GM12874 (cell line): ENCODE data around the gene BRIP1.

Source experiments
- TF ChIP-seq, protein P1 (sequence below): IDR thresholded peaks from 2 replicates; pipeline ENCODE4 v1.5.1; 2011; ENCODE audit warnings: low read depth, mild to moderate bottlenecking, control low read depth, low read length, moderate library complexity; ENCODE audit not compliant: insufficient read depth

The BRIP1 gene

DNA sequence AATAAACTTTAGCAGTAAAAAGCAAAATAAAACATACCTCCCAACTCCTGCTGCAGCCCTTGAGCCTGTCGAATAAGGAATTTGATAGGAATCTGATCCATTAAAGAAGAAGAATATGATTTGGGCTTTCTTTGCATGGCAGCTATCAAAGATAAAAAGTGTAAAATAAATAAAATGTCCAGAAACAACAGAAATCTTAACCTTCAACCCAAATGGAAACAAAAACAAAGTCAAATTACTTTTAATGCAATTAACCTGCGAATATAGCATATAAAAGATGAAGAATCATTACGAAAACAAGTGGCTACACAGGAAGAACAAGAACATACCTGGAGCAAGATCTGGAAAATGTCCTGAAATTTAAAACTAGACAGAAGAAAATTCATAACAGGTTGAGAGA lies 21.5 kb upstream of the BRIP1 start:
- TF ChIP-seq, protein P1, sequence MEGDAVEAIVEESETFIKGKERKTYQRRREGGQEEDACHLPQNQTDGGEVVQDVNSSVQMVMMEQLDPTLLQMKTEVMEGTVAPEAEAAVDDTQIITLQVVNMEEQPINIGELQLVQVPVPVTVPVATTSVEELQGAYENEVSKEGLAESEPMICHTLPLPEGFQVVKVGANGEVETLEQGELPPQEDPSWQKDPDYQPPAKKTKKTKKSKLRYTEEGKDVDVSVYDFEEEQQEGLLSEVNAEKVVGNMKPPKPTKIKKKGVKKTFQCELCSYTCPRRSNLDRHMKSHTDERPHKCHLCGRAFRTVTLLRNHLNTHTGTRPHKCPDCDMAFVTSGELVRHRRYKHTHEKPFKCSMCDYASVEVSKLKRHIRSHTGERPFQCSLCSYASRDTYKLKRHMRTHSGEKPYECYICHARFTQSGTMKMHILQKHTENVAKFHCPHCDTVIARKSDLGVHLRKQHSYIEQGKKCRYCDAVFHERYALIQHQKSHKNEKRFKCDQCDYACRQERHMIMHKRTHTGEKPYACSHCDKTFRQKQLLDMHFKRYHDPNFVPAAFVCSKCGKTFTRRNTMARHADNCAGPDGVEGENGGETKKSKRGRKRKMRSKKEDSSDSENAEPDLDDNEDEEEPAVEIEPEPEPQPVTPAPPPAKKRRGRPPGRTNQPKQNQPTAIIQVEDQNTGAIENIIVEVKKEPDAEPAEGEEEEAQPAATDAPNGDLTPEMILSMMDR = no peak

DNA sequence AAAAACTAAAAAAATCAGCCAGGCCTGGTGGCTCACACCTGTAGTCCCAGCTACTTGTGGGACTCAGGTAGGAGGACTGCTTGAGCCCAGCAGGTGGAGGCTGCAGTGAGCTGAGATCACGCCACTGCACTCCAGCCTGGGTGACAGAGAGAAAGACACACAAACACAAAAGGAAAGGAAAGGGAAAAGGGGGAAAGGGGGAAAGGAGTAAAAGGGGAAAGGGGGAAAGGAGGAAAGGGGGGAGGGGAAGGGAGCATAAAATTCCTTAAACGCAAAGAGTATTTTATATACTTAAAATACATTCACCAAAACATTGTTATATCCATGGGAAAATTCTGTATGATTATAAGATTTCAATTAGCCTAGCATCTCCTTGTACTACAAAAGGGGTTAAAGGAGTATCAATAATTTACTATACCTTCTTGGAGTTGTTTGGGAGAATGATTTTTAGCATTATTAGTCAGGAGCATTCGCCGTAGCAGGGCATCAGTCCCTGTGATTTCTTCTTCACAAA lies 17.3 kb upstream of the BRIP1 start:
- TF ChIP-seq, protein P1 = no peak

DNA sequence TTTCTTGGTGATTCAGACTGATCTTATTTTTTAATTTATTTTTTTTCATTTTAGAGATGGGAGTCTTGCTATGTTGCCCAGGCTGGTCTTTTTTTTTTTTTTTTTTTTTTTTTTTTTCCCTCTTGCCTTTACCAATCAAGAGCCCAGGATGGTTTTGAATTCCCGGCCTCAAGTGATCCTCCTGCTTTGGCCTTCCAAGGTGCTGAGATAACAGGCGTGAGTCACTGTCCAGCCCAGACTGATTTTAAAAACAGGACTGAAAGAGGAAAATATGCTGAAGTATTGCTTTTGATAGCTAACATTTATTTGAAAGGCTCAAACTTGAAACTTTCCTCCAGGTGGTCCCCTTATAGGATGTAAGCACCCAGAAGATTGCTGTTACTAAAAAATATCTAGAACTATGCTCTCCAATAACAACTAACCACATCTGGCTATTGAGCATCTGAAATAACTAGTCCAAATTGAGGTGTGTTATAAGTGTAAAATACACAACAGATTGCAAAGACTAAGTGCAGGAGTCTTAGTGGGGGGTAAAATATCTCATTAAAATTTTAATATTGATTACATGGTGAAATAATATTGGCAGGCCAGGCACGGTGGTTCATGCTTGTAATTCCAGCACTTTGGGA lies 15.8 kb upstream of the BRIP1 start:
- TF ChIP-seq, protein P1 = no peak

DNA sequence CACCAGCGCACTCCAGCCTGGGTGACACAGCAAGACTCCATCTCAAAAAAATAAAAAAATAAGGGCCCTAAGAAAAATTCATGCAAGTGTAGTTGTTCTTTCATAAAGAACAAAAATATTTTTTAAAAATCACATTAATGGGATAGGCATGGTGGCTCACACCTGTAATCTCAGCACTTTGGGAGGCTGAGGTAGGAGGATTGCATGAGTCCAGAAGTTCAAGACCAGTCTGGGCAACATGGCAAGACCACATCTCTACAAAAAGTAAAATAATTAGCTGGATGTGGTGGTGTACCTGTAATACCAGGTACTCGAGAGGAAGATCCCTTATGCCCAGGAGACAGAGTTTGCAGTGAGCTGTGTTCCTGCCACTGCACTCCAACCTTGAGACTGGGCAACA lies 15.2 kb upstream of the BRIP1 start:
- TF ChIP-seq, protein P1 = no peak

DNA sequence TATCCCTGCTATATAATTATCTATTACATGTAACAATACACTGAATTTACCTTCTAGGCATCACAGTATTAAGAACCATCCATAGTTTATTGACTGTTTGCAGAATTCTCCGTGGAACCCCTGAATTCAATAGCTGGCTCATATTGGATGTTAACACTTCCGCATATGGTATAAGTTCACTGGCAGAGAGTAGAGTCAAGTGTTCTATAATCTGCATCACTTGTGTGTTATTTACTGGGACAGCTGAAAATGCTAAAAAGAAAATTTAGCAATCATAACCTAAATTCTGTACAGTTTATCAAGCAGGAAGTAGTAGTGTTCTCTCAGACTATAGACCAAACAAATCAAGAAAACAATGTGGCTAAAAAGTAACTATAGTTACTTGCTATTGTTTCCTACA lies 14.5 kb upstream of the BRIP1 start:
- TF ChIP-seq, protein P1 = no peak

DNA sequence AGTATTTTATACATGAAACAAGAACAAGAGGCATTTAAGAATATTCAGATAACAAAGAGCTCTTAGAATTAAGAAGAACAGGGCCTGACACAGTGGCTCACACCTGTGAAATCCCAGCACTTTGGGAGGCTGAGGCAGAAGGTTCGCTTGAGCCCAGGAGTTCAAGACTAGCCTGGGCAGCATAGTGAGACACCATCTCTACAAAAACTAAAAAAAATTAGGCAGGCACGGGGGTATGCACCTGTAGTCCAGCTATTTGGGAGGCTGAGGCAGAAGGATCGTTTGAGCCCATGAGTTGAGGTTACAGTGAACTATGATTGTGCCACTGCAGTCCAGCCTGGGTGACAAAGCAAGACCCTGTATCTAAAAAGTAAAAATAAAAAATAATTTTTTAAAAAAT lies 12.5 kb upstream of the BRIP1 start:
- TF ChIP-seq, protein P1 = no peak

DNA sequence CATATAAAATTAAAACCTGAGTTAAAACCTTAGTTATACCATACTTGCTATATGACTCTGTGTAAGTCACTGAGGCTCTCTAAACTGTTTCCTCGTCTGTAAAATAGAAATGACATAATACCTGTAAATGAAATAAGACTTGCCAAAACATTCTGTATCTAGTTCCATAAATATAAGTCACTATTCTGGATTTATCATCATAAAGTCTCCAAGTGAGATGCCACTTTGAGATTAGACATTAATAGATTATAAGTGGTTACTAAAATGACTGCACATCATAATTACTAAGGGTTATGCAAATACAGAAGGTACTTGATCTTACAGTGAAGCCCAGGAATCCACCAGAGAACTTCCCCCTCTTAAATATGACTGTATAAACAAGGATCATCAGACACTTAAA lies 12.0 kb upstream of the BRIP1 start:
- TF ChIP-seq, protein P1 = no peak

DNA sequence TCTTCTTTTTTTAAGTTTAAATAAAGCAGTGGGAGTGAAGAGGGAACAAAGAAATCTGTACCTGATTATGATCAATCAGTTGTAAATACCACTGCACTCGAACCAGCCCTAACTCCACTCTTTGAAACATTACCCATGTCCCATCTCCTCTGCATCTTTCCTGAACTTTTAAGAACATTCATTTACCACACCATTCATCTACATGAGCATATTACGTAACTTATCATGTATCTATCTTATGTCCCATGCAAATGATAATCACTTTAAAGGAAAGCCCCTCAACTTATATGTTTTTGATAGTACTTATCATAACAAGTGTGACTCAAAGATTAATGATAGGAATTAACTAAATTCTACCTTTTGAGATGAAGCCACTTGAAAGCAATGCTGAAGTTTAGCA lies 10.7 kb upstream of the BRIP1 start:
- TF ChIP-seq, protein P1 = no peak
